Posterior cingulate gyrus (tissue), 11 donors: Measurements from ENCODE around the gene SNRNP200.
"Not testable (repeated sequence)": the region's sequence is repeated elsewhere in the genome, so short reads cannot be mapped to it uniquely, and the experiment has no call there.

Experiments used
- DNase-seq, 10 donors: peaks; one replicate each; pipeline versions ENCODE4 v3.0.0 to v3.0.0-alpha.2; 2020 to 2021; ENCODE audit warnings: mixed read lengths in 3 of 10
- intact Hi-C: fragments of 100-400 bp; cut with DNase I; formaldehyde crosslinking; loops from one replicate; pipeline ENCODE4 v1.15.1; 2023

SNRNP200 gene

DNA sequence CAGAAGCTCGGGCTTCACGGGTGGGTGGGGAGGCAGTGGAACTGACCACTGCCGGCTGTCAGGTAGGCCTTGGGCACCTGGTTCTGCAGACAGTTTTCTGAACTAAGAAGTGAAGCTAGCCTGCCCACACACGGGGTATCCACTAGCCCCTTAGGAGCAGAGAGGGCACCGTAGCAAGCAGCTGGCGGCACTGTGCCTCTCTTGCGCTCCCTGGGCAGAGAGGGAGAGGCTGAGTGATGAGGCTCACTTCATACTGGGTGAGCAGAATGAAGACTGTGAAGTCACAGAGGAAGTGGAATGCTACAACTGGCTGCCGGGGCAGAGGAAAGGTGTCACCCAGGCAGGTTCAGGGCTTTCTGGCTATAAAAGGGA lies 20.5 kb upstream of the SNRNP200 start:
- intact Hi-C loops, result no loop called here
- no peak for DNase-seq

DNA sequence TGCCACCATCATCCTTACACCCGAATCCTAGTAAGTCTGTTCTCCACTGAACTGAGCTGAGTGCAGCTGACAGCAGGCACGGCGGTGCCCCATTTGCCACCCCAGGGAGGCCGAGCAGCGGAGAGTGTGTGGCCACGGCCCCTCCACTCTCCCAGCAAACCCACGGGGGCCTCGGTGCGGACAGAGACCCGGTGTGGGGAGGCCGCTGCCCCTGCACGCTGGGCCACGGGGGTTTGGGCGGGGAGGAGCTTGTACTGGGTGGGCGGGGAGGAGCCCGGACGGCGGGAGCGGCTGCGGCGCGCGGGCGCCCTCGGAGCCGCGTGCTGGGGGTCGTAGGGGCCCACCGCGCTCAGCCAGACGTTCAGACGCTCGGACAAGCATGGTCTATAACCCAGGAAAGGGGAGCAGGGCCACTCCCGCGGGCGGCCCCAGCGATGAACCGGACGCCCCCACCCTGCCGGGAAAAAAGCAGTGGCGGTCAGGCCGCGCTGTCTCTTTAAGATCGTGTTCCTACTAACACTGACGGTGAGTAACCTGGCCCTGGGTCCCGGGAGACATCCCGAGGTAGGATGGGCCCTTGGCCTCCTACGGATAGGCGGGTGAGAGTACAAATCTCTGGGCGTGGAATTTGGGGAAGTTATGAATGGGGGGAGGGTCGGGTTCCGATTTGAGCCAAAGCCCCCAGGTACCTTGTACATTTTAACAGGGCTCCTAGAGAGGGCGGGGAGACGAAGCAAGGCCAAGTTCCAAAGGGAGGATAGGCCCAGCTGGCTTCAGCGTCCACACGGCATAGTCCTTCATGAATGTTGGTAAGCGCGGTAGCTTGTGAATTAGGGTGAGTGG lies 19.9 kb upstream of the SNRNP200 start, which contains the start of gene ITPRIPL1:
TSS of gene ITPRIPL1 (plus strand) at position 277 of the 843 bp plus-strand sequence. CDS start at position 800, 523 bp downstream.
- DNase-seq, result peak in 2 of 10 donors; percentile 16 to 85
- intact Hi-C loops, result no loop called here

DNA sequence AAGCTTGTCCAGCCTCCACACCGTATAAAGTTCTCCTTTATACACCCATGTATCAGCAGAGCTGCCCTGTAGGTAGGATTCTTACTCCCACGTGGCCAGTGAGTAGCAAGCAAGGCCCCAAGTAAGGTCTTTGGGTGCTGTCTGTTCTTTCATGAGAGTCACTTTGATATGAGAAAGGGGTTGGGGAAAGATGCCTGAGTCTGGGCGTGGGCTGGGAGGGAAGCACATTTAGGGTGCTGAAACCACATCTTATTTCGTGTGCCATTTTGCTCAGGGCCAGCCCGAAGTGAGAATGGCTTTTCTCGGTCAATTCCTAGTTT lies 19.3 kb upstream of the SNRNP200 start:
- intact Hi-C loops, result no loop called here

DNA sequence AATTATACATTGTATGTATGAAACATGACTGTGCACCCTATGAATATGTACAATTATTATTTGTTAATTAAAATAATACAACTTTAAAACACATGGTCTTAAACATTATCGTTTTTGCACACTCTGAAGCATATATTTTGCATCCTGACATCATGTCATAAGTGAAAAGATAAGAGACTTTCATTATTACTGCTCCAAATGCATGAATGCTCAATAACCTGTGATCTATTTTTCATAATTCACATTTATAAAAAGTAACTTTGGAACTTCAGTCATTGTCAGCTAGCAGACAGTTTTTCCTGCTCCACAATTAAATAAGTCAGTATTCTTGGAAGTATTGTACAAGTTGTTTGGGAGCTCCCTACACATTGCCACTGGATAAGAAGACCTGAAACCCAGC lies 18.5 kb upstream of the SNRNP200 start:
- intact Hi-C loops, result no loop called here
- DNase-seq, result no peak

More for the DNA sequence above, 19.3 kb upstream of the SNRNP200 start:
- no peak for DNase-seq

DNA sequence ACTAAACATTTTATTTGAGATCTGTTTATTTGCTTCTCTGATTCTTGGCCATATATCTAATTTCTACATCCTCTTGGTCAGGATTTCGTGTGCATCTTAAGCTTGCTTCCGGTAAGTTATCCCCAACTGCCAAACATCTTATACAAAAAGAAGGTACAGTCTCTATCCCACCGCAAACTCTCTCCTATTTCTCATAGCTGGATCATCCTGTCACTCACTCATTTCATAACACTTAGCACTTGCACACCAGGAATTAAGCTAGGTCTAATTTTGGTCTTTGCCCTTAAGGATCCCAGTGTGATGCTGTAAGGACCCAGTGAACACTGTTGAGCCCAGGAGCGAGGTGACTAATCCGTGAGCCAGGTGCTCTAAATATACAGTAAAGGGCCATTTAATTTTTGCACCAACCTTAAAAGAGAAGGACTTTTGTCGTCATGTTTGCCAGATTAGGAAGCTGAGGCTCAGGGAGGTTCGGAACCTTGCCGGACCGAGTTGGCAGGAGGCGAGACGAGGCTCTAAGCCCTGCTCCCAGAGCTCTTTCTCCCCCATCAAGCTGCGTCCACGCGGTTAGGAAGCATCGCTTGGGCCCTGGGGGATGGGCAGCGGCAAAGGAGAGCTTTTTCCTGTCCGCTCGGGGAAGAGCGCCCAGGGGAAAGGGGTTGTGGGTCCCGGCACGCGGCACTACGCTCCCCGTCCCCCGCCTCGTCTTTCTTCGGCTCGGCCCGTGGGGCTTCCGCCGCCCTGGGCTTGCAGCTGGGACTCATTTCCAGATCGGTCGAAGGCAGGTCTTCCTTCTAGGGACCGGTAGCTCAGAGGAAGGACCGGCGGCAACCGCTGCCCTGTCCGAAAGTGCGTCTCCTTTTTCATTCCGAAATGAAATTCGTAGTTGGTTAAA lies 15.6 kb upstream of the SNRNP200 start:
- intact Hi-C loops, result no loop called here
- DNase-seq, result peak in 5 of 10 donors; percentile 29 to 85 (median 79)

DNA sequence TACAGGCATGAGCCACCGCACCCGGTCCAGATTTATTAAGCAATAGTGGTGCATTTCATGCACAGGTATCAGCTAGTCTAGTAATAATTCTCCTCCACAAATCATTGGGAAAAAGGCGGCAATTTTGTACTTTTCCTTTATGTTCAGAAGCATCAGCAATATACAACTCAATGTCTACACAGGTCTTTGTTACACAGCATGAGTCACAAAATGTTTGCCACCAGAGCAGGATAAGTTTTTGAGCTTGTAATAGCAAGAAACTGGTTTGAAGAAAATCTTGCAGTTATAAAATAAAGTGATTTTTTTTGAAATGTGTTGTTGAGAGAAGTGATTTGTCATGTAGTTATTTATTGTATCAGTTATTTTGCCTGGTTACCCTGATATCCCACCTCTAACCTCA lies 15.0 kb upstream of the SNRNP200 start:
- intact Hi-C loops, result no loop called here
- no peak for DNase-seq

DNA sequence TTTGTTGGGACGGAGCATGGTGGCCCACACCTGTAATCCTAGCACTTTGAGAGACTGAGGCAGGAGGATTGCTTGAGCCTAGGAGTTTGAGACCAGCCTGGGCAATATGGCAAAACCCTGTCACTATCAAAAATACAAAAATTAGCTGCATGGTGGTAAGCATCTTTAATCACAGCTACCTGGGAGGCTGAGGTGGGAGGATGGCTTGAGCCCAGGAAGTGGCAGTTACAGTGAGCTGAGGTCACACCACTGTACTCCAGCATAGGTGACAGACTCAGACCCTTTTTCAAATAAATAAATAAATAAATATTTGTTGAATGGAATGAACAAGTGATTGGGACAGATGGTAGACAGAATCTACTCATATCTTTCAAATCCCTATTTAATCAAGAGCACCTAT lies 14.1 kb upstream of the SNRNP200 start:
- intact Hi-C loops, result no loop called here
- DNase-seq, result no peak

DNA sequence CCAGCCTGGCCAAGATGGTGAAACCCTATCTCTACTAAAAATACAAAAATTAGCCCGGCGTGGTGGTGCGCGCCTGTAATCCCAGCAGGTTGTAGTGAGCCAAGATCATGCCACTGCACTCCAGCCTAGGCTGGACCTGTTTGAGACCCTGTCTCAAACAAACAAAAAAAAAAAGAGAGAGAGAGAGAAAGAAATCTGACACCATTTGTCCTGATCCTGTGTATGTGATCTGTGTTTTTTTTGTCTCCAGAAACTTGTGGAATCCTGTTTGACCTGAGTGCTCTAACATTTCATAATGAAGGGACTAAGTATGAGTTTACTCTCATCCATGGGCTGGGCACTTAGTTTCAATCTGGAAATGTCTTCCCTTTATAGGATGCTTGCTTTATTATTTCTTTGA lies 13.4 kb upstream of the SNRNP200 start:
- intact Hi-C loops, result no loop called here
- DNase-seq, result no peak

DNA sequence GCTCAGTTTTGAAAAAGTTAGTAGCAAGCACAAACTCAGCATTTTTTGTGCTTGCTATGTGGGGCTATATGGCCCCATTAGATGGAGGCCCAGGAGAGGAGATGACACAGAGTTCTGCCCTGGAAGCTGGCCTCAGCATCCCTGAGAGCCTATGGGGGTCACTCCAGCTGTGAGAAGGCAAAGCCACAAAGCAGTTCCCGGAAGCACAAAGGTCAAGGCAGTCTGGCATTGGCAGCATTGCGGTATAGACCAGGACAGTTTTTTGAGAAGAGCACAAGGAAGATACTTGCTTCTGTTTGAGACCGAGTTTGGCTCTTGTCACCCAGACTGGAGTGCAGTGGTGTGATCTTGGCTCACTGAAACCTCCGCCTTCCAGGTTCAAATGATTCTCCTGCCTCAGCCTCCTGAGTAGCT lies 12.2 kb upstream of the SNRNP200 start:
- no peak for DNase-seq
- intact Hi-C loops, result no loop called here

DNA sequence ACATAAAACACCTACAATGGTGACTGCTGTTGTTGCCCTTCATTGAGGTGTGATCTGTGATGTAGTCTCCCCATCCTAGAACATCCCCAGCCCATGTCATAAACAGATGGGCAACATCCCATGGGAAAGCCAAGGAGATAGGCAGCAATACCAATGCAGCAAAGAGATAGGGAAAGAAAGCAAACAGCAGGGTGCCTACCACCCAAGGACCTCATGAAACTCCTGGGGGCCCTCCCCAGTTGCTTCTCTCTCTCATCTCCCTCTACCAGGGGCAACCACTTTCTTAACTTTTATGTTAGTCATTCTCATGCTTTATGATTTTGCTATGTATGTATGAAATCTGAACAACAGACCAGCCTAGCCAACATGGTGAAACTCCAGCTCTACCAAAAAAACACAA lies 11.7 kb upstream of the SNRNP200 start:
- no peak for DNase-seq
- intact Hi-C loops, result no loop called here

DNA sequence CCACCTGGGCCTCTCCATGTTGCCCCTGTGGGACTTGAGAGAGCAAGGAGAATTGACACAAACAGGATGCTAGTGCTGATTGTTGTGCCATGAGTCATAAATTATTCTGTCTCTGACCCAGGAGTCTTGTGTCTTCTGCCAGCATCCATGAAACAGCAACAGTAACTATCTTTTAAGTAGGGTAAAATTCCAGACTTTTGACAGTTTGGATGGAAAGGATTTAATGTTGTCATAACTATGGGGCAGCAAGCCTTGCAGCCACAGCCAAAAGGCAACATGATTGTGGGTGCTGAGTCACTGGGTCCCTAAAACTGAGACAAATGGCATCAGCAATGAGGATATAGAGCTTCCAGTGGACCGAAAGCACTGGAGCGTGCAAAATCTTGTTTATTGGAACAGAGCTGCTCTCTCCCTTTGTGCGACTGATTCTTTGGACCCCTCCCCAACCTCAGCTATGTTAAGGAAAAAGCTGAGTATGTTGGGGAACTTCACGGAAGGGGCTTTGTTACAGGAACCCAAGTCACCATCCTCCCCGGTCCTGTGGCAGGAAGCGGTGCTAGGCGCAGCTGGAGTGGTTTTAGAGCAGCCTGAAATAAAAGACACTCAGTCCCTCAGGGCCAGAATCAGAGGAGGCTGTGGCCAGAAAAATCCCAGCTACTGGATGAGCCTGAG lies 10.2 kb upstream of the SNRNP200 start:
- DNase-seq, result no peak
- intact Hi-C loops, result no loop called here

DNA sequence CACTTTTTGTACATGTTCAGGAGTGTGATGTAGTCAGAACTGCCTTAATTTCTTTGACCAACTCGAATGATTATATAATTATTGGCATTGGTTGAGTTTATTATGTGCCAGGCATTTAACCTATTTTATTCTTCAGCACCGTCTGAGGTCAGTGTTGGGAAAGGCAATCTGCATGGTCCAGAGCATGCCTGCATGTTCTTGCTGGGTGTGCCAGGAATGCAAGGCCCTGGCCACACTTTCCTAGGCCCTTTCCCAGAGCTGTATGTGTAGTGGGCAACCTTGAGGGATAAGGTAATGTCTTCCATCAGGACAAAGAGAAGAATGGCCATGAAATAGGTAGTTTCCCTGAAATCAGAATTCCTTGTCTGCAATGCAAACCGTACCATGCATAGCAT lies 9.7 kb upstream of the SNRNP200 start:
- intact Hi-C loops, result no loop called here
- DNase-seq, result no peak

DNA sequence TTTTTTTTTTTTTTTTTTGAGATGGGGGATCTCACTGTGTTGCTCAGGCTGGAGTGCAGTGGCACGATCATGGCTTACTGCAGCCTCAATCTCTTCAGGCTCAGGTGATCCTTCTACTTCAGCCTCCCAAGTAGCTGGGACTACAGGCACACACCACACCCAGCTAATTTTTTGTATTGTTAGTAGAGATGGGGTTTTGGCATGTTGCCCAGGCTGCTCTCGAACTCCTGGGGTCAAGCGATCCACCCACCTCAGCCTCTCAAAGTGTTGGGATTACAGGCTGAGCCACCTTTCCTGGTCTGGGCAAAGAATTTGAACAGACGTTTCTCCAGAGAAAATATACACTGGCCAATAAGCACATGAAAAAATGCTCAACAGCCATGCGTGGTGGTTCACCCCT lies 2.9 kb upstream of the SNRNP200 start:
- intact Hi-C loops, result no loop called here

DNA sequence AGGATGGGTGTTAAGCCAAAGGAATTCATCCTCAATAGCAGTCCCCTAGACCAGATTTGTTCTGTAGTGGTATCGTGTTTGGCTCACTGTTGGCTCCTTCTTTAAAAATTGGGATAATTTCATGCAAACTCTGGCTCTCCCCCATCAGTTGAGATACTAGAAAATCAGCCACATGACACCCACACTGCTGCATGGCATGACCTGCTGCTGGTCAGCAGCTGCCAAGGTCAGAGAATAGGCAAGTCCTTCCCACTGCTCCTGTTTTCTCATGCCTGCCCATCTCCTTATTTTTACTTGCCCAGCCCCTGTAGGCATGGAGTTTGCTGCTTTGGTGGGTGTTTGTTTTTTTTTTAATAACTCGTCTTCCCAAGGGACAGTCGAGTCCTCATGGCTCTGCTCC lies 1.0 kb upstream of the SNRNP200 start:
- no peak for DNase-seq
- intact Hi-C loops, result no loop called here

More for the DNA sequence above, 2.9 kb upstream of the SNRNP200 start:
- no peak for DNase-seq

DNA sequence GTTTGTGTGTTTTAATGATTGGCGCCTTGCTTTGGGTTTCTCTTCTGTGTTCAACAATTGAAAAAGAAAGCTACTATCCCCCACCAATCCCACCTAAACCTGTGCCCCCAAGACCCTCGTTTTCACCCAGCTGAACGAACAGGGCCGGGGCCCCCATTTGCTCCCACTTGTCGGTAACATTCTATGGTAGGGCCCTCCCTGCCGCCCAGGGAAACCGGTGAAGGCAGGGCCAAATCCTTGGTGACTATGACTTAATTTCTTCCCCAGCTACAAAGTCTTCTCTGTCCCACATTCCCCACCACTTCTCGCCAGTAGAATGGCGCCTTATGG lies 598 bp upstream of the SNRNP200 start:
- intact Hi-C loops, result loop anchor here (1.0 kb wide), 2 partner anchors 40 to 203 kb away; partner anchors contain the start of gene CIAO1
- DNase-seq, result no peak

DNA sequence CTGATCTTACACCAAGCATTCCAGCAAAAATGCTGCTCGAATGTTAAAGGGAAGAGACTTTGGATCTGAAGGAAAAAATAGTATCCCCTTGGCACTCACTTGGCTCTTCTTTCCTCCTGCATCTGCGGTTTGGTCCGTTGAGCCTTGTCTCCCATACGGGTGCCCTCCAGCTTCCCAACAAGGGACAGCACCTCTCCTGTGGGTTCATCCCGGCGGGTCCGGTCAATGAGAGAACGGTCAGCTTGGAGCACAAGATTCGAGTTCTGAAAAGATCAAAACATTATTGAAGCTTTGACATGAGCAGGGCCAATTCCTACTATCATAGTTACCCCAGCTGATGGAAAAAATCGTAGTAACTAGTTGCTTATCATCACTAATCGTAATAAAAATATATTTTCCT lies 740 bp downstream of the SNRNP200 start:
- intact Hi-C loops, result loop anchor here (1.0 kb wide), 2 partner anchors 38 to 205 kb away; partner anchors contain the start of gene CIAO1
- no peak for DNase-seq

DNA sequence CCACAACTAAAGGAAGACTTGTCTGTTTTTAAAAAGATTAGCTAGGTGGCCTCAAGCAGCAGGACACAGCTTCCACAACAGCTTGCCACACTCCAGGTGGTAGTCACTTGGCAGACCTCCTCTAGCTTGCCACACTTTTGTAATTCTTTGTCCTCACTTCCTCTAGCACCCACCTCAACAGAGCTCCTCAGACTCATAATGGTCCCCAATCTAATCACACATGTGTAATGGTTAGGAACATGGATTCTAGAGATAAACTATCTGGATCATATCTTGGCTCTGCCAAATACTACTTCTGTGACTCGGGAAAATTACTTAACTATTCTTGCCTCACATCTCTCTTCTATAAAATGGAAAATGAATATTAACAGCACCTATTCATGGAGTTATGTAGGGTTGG lies 3.5 kb downstream of the SNRNP200 start:
- intact Hi-C loops, result no loop called here
- DNase-seq, result no peak

DNA sequence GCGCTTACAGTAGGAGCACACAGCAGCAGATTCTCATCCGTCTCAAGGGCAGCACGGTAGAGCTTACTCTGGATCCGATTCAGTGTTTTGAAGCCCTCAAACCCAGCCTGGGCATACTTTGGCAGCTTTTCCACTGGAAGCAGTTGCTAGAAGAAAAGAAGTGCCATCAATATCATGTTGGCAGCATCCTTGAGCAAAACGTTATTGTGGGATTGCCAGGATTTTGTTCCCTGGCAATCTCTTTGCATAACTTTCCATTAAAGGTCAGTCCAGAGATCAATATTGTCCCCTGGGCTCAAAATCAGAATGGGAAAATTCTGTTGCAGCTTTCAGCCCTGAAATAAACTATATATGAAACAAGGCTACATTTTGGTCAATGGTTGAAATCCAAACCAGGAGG lies 8.4 kb downstream of the SNRNP200 start:
- intact Hi-C loops, result no loop called here
- no peak for DNase-seq

DNA sequence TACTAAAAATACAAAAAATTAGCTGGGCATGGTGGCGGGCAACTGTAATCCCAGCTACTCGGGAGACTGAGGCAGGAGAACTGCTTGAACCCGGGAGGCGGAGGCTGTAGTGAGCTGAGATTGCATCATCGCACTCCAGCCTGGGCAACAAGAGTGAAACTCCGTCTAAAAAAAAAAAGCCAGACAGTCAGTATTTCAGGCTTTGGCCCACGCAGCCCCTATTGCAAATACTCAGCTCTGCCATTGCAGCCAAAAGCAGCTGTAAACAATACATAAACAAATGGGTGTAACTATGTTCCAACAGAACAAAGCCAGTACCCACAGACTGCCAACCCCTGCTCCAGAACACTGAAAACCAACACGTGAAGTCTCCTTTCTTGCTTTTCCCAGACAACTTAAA lies 11.1 kb downstream of the SNRNP200 start:
- DNase-seq, intact Hi-C loops: not testable (repeated sequence)

DNA sequence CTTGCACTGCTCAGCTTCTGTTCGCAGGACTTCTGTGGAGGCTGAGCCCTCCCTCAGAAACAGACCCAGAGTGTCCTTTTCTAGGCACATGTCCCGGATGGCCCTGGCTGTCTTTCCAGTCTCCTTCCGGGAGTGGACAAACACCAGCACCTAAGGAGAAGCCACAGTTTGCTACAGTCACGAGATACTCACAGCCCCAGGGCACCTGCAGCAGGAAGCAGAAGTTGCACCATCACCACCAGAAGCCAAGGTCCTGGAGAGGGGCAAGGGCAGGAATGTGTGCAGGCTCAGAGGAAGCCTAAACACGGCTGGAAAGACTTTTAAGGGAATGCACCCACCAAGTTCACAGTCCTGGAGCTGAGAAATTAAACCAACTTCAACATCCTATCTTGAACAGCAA lies 13.6 kb downstream of the SNRNP200 start:
- intact Hi-C loops, result no loop called here
- DNase-seq, result no peak

DNA sequence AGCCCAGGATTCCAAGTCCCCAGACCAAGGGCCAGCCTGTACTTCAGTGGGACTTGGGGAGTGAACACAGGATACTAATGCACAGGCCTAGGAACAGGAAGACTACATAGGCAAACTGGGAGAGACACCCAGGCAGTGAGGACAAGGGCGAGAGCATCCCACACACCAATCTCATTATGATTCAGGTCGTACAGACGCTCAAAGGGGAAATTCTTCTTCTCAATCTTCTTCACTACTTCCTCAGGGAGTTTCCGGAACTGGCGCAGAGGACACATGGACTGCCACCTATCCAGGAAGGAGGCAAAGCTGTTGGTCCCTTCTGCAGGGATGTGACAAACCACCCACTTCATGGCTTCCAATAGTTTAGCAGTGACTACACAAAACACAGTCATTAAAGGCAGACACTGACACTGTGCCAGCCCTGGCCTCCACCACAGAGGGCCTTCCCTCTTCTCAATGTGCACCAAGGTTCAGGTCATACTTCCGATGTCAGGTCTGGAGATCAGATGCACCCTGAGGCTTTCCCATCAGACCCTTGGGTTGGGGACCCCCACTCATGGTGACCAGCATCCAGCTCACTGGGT lies 18.0 kb downstream of the SNRNP200 start:
- intact Hi-C loops, result no loop called here
- DNase-seq, result no peak
